A549 treated with CORT108297 at 1 μM for 4 hours (cell line): Measurements from ENCODE around the gene MR1. TPM values are rescaled to one million over a fixed set of nuclear protein-coding genes. Genes with fewer than 3 reads are reported as not detected.

Experiments
- total RNA-seq: library from RNA; stranded (reverse); fragments of 200-300 nt; extraction: Qiagen RNA extraction; gene quantifications from 5 replicates; pipeline ENCODE4 v1.2.3, GENCODE V29; 2022

The MR1 gene
- 5.9 to 8.4 TPM (median 7.1 TPM) in 5 replicates for total RNA-seq

GRCh38 chr1:181033799-181034451 is at the start of gene MR1:
MR1 (plus strand) TSS chr1:181033983; CDS start chr1:181034008, 25 bp downstream.

GRCh38 chr1:181088079-181089016 is 54.6 kb downstream of the MR1 start, which contains the start of gene IER5:
IER5 (plus strand) TSS chr1:181088700; CDS start chr1:181088903, 203 bp downstream.

Other genes with a start within 250 kb of the MR1 start
- gene KIAA1614, start 121.1 kb upstream of the MR1 start, total RNA-seq = 0.40 to 1.2 TPM (median 1.0 TPM) in 5 replicates
- gene STX6, start 11.1 kb upstream of the MR1 start, total RNA-seq = 13.5 to 14.5 TPM (median 13.8 TPM) in 5 replicates
- gene IER5, start 54.7 kb downstream of the MR1 start, total RNA-seq = 32.3 to 55.8 TPM (median 48.6 TPM) in 5 replicates